NCI-H2196 (cell line): ENCODE data around the gene PCGF3.
"Not testable (repeated sequence)": the region's sequence is repeated elsewhere in the genome, so short reads cannot be mapped to it uniquely, and the experiment has no call there.

ENCODE experiments used
- DNase-seq: peaks from one replicate; lab custom pipeline; 2025; ENCODE audit not compliant: unreplicated experiment; lab: John Stamatoyannopoulos, UW

PCGF3 gene

GRCh38 chr4:703336-704197 is 2.1 kb upstream of the PCGF3 start:
- no peak for DNase-seq

- DNase-seq, result no peak
Observed at GRCh38 chr4:704198-704891, 1.3 kb upstream of the PCGF3 start.

GRCh38 chr4:704971-705277 is 708 bp upstream of the PCGF3 start:
- DNase-seq, result no peak

GRCh38 chr4:706083-706633 is 526 bp downstream of the PCGF3 start:
- DNase-seq, result not testable (repeated sequence)

GRCh38 chr4:706834-707598 is 1.4 kb downstream of the PCGF3 start:
- DNase-seq, result no peak

- no peak for DNase-seq
Observed at GRCh38 chr4:707929-708630, 2.4 kb downstream of the PCGF3 start.

GRCh38 chr4:708631-708933 is 3.0 kb downstream of the PCGF3 start:
- DNase-seq, result no peak

- no peak for DNase-seq
Observed at GRCh38 chr4:709348-709747, 3.7 kb downstream of the PCGF3 start.

GRCh38 chr4:710116-710515 is 4.5 kb downstream of the PCGF3 start:
- DNase-seq, result no peak

GRCh38 chr4:710916-711315 is 5.3 kb downstream of the PCGF3 start:
- no peak for DNase-seq

- DNase-seq, result no peak
Observed at GRCh38 chr4:712093-712492, 6.5 kb downstream of the PCGF3 start.

- DNase-seq, result no peak
Observed at GRCh38 chr4:712916-713632, 7.4 kb downstream of the PCGF3 start.

- DNase-seq, result no peak
Observed at GRCh38 chr4:714087-714486, 8.5 kb downstream of the PCGF3 start.

GRCh38 chr4:717601-718320 is 12.1 kb downstream of the PCGF3 start:
- no peak for DNase-seq

- DNase-seq, result no peak
Observed at GRCh38 chr4:718460-718859, 12.8 kb downstream of the PCGF3 start.

GRCh38 chr4:720111-720860 is 14.7 kb downstream of the PCGF3 start:
- no peak for DNase-seq

- DNase-seq, result no peak
Observed at GRCh38 chr4:721261-722168, 15.9 kb downstream of the PCGF3 start.

- DNase-seq, result no peak
Observed at GRCh38 chr4:722169-722725, 16.6 kb downstream of the PCGF3 start.
